Liver (tissue), 3 donors: ENCODE results near the gene MTMR2.

Source experiments
- CTCF ChIP-seq: fragments of 150-350 bp; IDR thresholded peaks from 2 replicates; pipeline ENCODE4 v1.5.1; 2017; ENCODE audit warnings: improper control_type of control experiment, low read depth, low read length; ENCODE audit not compliant: missing input control
- EGR1 ChIP-seq, 2 donors: IDR thresholded peaks; 2 replicates each; pipeline ENCODE4 v1.6.1; 2016 to 2018; ENCODE audit warnings: antibody characterized with exemption in 2 of 2, low read depth in 2 of 2
- GABPA ChIP-seq, 2 donors: IDR thresholded peaks in 1 of 2; conservative IDR thresholded peaks in 1 of 2; 2 replicates each; pipeline ENCODE4 v1.6.1; 2016; ENCODE audit warnings: antibody characterized with exemption in 2 of 2, mild to moderate bottlenecking in 1 of 2, moderate library complexity in 1 of 2
- RAD21 ChIP-seq, 2 donors: IDR thresholded peaks; 2 replicates each; pipeline ENCODE4 v1.6.1; 2016; ENCODE audit warnings: antibody characterized with exemption in 2 of 2, mild to moderate bottlenecking in 2 of 2
- TAF1 ChIP-seq: conservative IDR thresholded peaks from 2 replicates; pipeline ENCODE4 v1.6.1; 2016; ENCODE audit warnings: antibody characterized with exemption, mild to moderate bottlenecking
- YY1 ChIP-seq: IDR thresholded peaks from 2 replicates; pipeline ENCODE4 v1.6.1; 2016; ENCODE audit warnings: antibody characterized with exemption, mild to moderate bottlenecking
- TF ChIP-seq, protein P1 (sequence below): IDR thresholded peaks from 2 replicates; pipeline ENCODE4 v1.6.1; 2016; ENCODE audit warnings: antibody characterized with exemption
- TF ChIP-seq, protein P2 (sequence below): IDR thresholded peaks from 2 replicates; pipeline ENCODE4 v1.6.1; 2016; ENCODE audit warnings: antibody characterized with exemption, mild to moderate bottlenecking
- donor health status: healthy.
- donor health status: healthy.

DNA sequence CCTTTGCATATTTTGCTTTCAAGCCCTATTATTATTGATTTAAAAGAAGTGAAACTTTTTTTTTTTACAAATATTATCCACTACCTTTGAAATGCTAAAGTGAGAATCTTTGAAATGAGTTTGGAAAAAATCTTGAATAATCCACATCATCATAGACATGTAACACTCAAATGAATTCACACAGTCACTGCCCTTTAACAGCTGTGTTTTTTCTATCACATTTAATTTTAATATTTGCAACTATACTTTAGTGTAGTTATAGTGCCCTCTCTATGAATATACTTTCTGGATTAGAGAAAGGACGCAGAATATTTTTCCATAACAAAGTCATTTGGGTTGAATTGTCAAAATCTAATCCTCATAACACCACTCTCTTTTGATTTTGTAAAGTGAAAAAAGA, 37.9 kb upstream of the MTMR2 start:
- TF ChIP-seq CTCF = no peak
- TF ChIP-seq RAD21 (IDR thresholded peaks at IDR 0.05) = no peak
- TF ChIP-seq GABPA (IDR thresholded peaks at IDR 0.05 in 1 of 2, conservative IDR thresholded peaks at IDR 0.05 in 1 of 2) = no peak
- TF ChIP-seq TAF1 = no peak
- TF ChIP-seq EGR1 (IDR thresholded peaks at IDR 0.05; ENCODE audit: low read depth in 2 of 2) = no peak
- TF ChIP-seq, protein P1, sequence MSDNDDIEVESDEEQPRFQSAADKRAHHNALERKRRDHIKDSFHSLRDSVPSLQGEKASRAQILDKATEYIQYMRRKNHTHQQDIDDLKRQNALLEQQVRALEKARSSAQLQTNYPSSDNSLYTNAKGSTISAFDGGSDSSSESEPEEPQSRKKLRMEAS = no peak
- TF ChIP-seq, protein P2, sequence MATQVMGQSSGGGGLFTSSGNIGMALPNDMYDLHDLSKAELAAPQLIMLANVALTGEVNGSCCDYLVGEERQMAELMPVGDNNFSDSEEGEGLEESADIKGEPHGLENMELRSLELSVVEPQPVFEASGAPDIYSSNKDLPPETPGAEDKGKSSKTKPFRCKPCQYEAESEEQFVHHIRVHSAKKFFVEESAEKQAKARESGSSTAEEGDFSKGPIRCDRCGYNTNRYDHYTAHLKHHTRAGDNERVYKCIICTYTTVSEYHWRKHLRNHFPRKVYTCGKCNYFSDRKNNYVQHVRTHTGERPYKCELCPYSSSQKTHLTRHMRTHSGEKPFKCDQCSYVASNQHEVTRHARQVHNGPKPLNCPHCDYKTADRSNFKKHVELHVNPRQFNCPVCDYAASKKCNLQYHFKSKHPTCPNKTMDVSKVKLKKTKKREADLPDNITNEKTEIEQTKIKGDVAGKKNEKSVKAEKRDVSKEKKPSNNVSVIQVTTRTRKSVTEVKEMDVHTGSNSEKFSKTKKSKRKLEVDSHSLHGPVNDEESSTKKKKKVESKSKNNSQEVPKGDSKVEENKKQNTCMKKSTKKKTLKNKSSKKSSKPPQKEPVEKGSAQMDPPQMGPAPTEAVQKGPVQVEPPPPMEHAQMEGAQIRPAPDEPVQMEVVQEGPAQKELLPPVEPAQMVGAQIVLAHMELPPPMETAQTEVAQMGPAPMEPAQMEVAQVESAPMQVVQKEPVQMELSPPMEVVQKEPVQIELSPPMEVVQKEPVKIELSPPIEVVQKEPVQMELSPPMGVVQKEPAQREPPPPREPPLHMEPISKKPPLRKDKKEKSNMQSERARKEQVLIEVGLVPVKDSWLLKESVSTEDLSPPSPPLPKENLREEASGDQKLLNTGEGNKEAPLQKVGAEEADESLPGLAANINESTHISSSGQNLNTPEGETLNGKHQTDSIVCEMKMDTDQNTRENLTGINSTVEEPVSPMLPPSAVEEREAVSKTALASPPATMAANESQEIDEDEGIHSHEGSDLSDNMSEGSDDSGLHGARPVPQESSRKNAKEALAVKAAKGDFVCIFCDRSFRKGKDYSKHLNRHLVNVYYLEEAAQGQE = no peak
- no peak for TF ChIP-seq YY1
